Activated CD4-positive, alpha-beta T cell treated with anti-CD3 and anti-CD28 coated beads for 36 hours (primary cell): ENCODE results near the gene FOXD3. TPM values are rescaled to one million over a fixed set of nuclear protein-coding genes. Genes with fewer than 3 reads are reported as not detected.

Experiments
- ATAC-seq: fragments of 200-7000 bp; cut with Tn5 transposase; one replicate; pipeline ENCODE4 v1.10.0; 2021; ENCODE audit warnings: mild to moderate bottlenecking, moderate library complexity
- CTCF ChIA-PET: fragments of 350-600 bp; sonication (Branson Sonifier 250); formaldehyde crosslinking; loops from one replicate; lab custom pipeline; 2021; ENCODE audit warnings: antibody characterized with exemption; lab: Charles Lee
- POLR2A ChIA-PET: fragments of 350-600 bp; sonication (Branson Sonifier 250); formaldehyde crosslinking; loops from one replicate; lab custom pipeline; 2021; ENCODE audit warnings: antibody characterized with exemption, inconsistent platforms; lab: Charles Lee
- DNase-seq: peaks from one replicate; pipeline ENCODE4 v3.0.0-alpha.2; 2020
- H3K27ac Mint-ChIP-seq: one replicate; pipeline ENCODE4 v1.8.0; 2021; ENCODE audit warnings: mixed read lengths
- H3K27me3 Mint-ChIP-seq: one replicate; pipeline ENCODE4 v1.8.0; 2021; ENCODE audit warnings: mixed read lengths
- H3K36me3 Mint-ChIP-seq: one replicate; pipeline ENCODE4 v1.8.0; 2021; ENCODE audit warnings: low read depth, mixed read lengths
- H3K4me1 Mint-ChIP-seq: one replicate; pipeline ENCODE4 v1.8.0; 2021; ENCODE audit warnings: mixed read lengths
- H3K4me3 Mint-ChIP-seq: one replicate; pipeline ENCODE4 v1.8.0; 2021; ENCODE audit warnings: mild to moderate bottlenecking, moderate library complexity, mixed read lengths
- H3K9me3 Mint-ChIP-seq: one replicate; pipeline ENCODE4 v1.8.0; 2021; ENCODE audit warnings: low read depth, mixed read lengths
- intact Hi-C, 2 experiments: fragments of 100-400 bp; cut with DNase I in 1 of 2; cut with micrococcal nuclease in 1 of 2; formaldehyde crosslinking; loops; one replicate each; pipeline versions ENCODE4 v1.14.2 to v1.15.1; 2022 to 2024; cut with DNase I, micrococcal nuclease
- total RNA-seq, 2 experiments: library from RNA; stranded (reverse); gene quantifications; one replicate each; pipeline ENCODE4 v1.2.3, GENCODE V29; 2021

FOXD3 gene
- total RNA-seq, 2 experiments from 2014 or later = not detected

- Mint-ChIP-seq H3K36me3 (peaks cover 9% of the 10 kb centered on the region), H3K4me1 (peaks cover 41% of the 10 kb centered on the region), H3K4me3 (peak overlapping the region; percentile 67), H3K27ac (no peak overlapping the region), H3K27me3 (peaks cover 69% of the 10 kb centered on the region), H3K9me3 (peaks cover 5% of the 10 kb centered on the region)
- ATAC-seq (peak; percentile 40), DNase-seq (peak; percentile 67)
- ChIA-PET CTCF (interaction anchor here (0.8 kb wide), 1 partner anchor 633 kb away, joined by 3 read pairs; no protein-coding TSS in a partner anchor), POLR2A (interaction anchor here (0.5 kb wide), 1 partner anchor 1679 kb away, joined by 3 read pairs; no protein-coding TSS in a partner anchor)
- intact Hi-C loops = loop anchor here (2.0 to 10.0 kb wide), 4 partner anchors 122 to 922 kb away; partner anchors contain the start of genes EFCAB7 (in 1 of the 2), ITGB3BP (in 1 of the 2) and USP1 (in 1 of the 2)
These were observed 837 bp downstream of the FOXD3 start for GRCh38 chr1:63322944-63323864.

GRCh38 chr1:63323865-63324778, 1.8 kb downstream of the FOXD3 start:
- POLR2A ChIA-PET = interaction anchor here (0.5 kb wide), 1 partner anchor 1678 kb away, joined by 3 read pairs; no protein-coding TSS in a partner anchor
- CTCF ChIA-PET = no interaction called here
- DNase-seq = no peak
- peak overlapping the region; percentile 59 for H3K4me3 Mint-ChIP-seq
- intact Hi-C loops = loop anchor here (2.0 to 10.0 kb wide), 4 partner anchors 121 to 921 kb away; partner anchors contain the start of genes EFCAB7 (in 1 of the 2), ITGB3BP (in 1 of the 2) and USP1 (in 1 of the 2)
- no peaks in the 10 kb centered on the region for H3K9me3 Mint-ChIP-seq
- H3K27ac Mint-ChIP-seq = no peak overlapping the region
- H3K36me3 Mint-ChIP-seq = peaks cover 6% of the 10 kb centered on the region
- peaks cover 35% of the 10 kb centered on the region for H3K4me1 Mint-ChIP-seq
- H3K27me3 Mint-ChIP-seq = peaks cover 67% of the 10 kb centered on the region
- no peak for ATAC-seq

GRCh38 chr1:63324779-63325119, 2.4 kb downstream of the FOXD3 start:
- Mint-ChIP-seq H3K27ac (no peak overlapping the region), H3K4me1 (peaks cover 38% of the 10 kb centered on the region), H3K4me3 (peak overlapping the region; percentile 59), H3K9me3 (no peaks in the 10 kb centered on the region), H3K27me3 (peaks cover 68% of the 10 kb centered on the region), H3K36me3 (peaks cover 6% of the 10 kb centered on the region)
- ChIA-PET CTCF (no interaction called here), POLR2A (no interaction called here)
- intact Hi-C loops = loop anchor here (5.0 to 10.0 kb wide), 4 partner anchors 120 to 920 kb away; partner anchors contain the start of genes EFCAB7 (in 1 of the 2), ITGB3BP (in 1 of the 2) and USP1 (in 1 of the 2)
- ATAC-seq (no peak), DNase-seq (no peak)

- H3K27me3 Mint-ChIP-seq = peaks cover 66% of the 10 kb centered on the region
- DNase-seq (no peak), ATAC-seq (no peak)
- no peak overlapping the region for H3K27ac Mint-ChIP-seq
- intact Hi-C loops = loop anchor here (5.0 to 10.0 kb wide), 3 partner anchors 119 to 919 kb away; partner anchors contain the start of genes EFCAB7 (in 1 of the 2) and ITGB3BP (in 1 of the 2)
- ChIA-PET POLR2A (no interaction called here), CTCF (interaction anchor here (1.7 to 2.5 kb wide), 3 partner anchors 8 to 117 kb away, joined by 5 to 13 read pairs (median 10); no protein-coding TSS in a partner anchor)
- peaks cover 35% of the 10 kb centered on the region for H3K4me1 Mint-ChIP-seq
- H3K9me3 Mint-ChIP-seq = no peaks in the 10 kb centered on the region
- H3K36me3 Mint-ChIP-seq = peaks cover 6% of the 10 kb centered on the region
- H3K4me3 Mint-ChIP-seq = no peak overlapping the region
These were observed 3.1 kb downstream of the FOXD3 start for GRCh38 chr1:63325279-63325985.

- intact Hi-C loops = loop anchor here (1.0 to 10.0 kb wide), 5 partner anchors 8 to 919 kb away; partner anchors contain the start of genes ALG6 (in 1 of the 2), EFCAB7 (in 1 of the 2) and ITGB3BP (in 1 of the 2)
- DNase-seq = no peak
- peaks cover 65% of the 10 kb centered on the region for H3K27me3 Mint-ChIP-seq
- ChIA-PET CTCF (interaction anchor here (1.7 to 2.5 kb wide), 3 partner anchors 9 to 116 kb away, joined by 5 to 13 read pairs (median 10); no protein-coding TSS in a partner anchor), POLR2A (no interaction called here)
- no peak overlapping the region for H3K27ac Mint-ChIP-seq
- H3K4me3 Mint-ChIP-seq = no peak overlapping the region
- peaks cover 6% of the 10 kb centered on the region for H3K36me3 Mint-ChIP-seq
- ATAC-seq = no peak
- H3K4me1 Mint-ChIP-seq = peaks cover 32% of the 10 kb centered on the region
- no peaks in the 10 kb centered on the region for H3K9me3 Mint-ChIP-seq
These were observed 3.7 kb downstream of the FOXD3 start for GRCh38 chr1:63326106-63326472.

- peaks cover under 1% of the 10 kb centered on the region for H3K36me3 Mint-ChIP-seq
- DNase-seq (peak; percentile 50), ATAC-seq (no peak)
- H3K27ac Mint-ChIP-seq = no peak overlapping the region
- H3K4me1 Mint-ChIP-seq = peaks cover 26% of the 10 kb centered on the region
- H3K4me3 Mint-ChIP-seq = peak overlapping the region; percentile 0
- intact Hi-C loops = loop anchor here (1.0 to 10.0 kb wide), 8 partner anchors 7 to 918 kb away; partner anchors contain the start of genes ALG6 (in 1 of the 2), EFCAB7 (in 1 of the 2) and ITGB3BP (in 1 of the 2)
- POLR2A ChIA-PET = no interaction called here
- H3K9me3 Mint-ChIP-seq = no peaks in the 10 kb centered on the region
- H3K27me3 Mint-ChIP-seq = peaks cover 61% of the 10 kb centered on the region
- CTCF ChIA-PET = interaction anchor here (0.6 to 2.5 kb wide), 10 partner anchors 9 to 848 kb away, joined by 3 to 13 read pairs (median 4); partner anchors contain the start of gene EFCAB7
These were observed 4.4 kb downstream of the FOXD3 start for GRCh38 chr1:63326473-63327380.

- peak overlapping the region; percentile 0 for H3K4me3 Mint-ChIP-seq
- CTCF ChIA-PET = interaction anchor here (0.6 to 2.5 kb wide), 9 partner anchors 8 to 848 kb away, joined by 3 to 13 read pairs (median 4); partner anchors contain the start of gene EFCAB7
- DNase-seq (peak; percentile 79), ATAC-seq (peak; percentile 61)
- H3K27me3 Mint-ChIP-seq = peaks cover 61% of the 10 kb centered on the region
- peaks cover 24% of the 10 kb centered on the region for H3K4me1 Mint-ChIP-seq
- no peaks in the 10 kb centered on the region for H3K9me3 Mint-ChIP-seq
- intact Hi-C loops = loop anchor here (1.0 to 10.0 kb wide), 7 partner anchors 8 to 917 kb away; partner anchors contain the start of genes ALG6 (in 1 of the 2), EFCAB7 (in 1 of the 2) and ITGB3BP (in 1 of the 2)
- no peak overlapping the region for H3K27ac Mint-ChIP-seq
- no peaks in the 10 kb centered on the region for H3K36me3 Mint-ChIP-seq
- POLR2A ChIA-PET = no interaction called here
These were observed 5.2 kb downstream of the FOXD3 start for GRCh38 chr1:63327417-63328054.

GRCh38 chr1:63328122-63328521, 5.8 kb downstream of the FOXD3 start:
- no peak for ATAC-seq
- peaks cover 24% of the 10 kb centered on the region for H3K4me1 Mint-ChIP-seq
- no peak for DNase-seq
- H3K27me3 Mint-ChIP-seq = peaks cover 64% of the 10 kb centered on the region
- intact Hi-C loops = loop anchor here (5.0 to 10.0 kb wide), 3 partner anchors 117 to 917 kb away; partner anchors contain the start of genes EFCAB7 (in 1 of the 2) and ITGB3BP (in 1 of the 2)
- ChIA-PET POLR2A (no interaction called here), CTCF (no interaction called here)
- H3K36me3 Mint-ChIP-seq = no peaks in the 10 kb centered on the region
- H3K4me3 Mint-ChIP-seq = peak overlapping the region; percentile 0
- H3K27ac Mint-ChIP-seq = no peak overlapping the region
- no peaks in the 10 kb centered on the region for H3K9me3 Mint-ChIP-seq

- intact Hi-C loops = loop anchor here (5.0 to 10.0 kb wide), 3 partner anchors 116 to 916 kb away; partner anchors contain the start of genes EFCAB7 (in 1 of the 2) and ITGB3BP (in 1 of the 2)
- peaks cover 65% of the 10 kb centered on the region for H3K27me3 Mint-ChIP-seq
- ChIA-PET CTCF (interaction anchor here (1.1 kb wide), 1 partner anchor 10 kb away, joined by 5 read pairs; no protein-coding TSS in a partner anchor), POLR2A (no interaction called here)
- no peak overlapping the region for H3K27ac Mint-ChIP-seq
- ATAC-seq (no peak), DNase-seq (no peak)
- peaks cover 24% of the 10 kb centered on the region for H3K4me1 Mint-ChIP-seq
- no peaks in the 10 kb centered on the region for H3K9me3 Mint-ChIP-seq
- H3K4me3 Mint-ChIP-seq = no peak overlapping the region
- no peaks in the 10 kb centered on the region for H3K36me3 Mint-ChIP-seq
These were observed 6.4 kb downstream of the FOXD3 start for GRCh38 chr1:63328781-63329180.
